ENCODE measurements around the gene PCDH1. TPM values are rescaled to one million over a fixed set of nuclear protein-coding genes. Genes with fewer than 3 reads are reported as not detected.
A peak's percentile ranks its signal among the peaks of the same experiment; 100 is the strongest.

Gene PCDH1
- polyA plus RNA-seq, 1 experiment: 0.12 TPM

DNA sequence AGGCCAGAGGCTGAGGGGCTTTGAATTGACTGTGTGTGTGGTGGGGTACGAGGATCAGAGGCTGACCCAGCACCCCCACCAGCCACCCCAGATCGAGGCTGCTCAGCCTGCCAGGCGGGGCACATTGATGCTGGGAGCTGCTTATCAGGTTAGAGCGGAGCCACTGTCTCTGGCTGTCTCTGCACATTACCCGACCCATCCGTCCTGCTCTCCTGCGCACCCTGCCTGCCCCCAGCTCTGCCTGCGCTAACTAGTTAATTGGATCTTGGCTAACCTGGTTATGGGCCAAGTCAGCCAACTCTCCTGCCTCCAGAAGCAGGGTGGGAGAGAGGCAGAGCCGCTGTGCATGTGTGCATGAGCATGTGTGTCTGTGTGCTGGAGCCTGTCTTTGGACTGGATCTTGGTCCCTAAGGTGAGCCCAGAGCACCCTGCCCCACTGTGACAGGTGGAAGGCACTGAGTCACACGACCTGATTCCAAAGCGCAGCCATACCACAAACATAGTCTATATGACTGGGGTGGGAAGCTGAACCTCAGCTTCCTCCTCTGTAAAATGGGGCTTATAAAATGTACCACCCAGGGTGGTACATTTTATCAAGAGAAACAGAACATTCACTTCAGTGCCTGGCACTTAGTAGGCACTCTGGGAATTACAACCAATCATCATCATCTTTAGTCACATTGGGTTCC, 39.7 kb downstream of the PCDH1 start:
- Histone ChIP-seq H3K4me3 (ENCODE audit: low read depth, low read length) (no peak overlapping the region), H3K27ac (ENCODE audit: low read depth, low read length) (no peak overlapping the region), H3K9me3 (ENCODE audit: control insufficient read depth, insufficient read depth, low read length) (no peaks in the 10 kb centered on the region), H3K27me3 (ENCODE audit: control insufficient read depth, insufficient read depth, low read length) (peaks cover 6% of the 10 kb centered on the region)
- CTCF ChIA-PET: interaction anchor here (1.3 kb wide), 1 partner anchor 40 kb away, joined by 3 read pairs; no protein-coding TSS in a partner anchor
- TF ChIP-seq, protein P1, sequence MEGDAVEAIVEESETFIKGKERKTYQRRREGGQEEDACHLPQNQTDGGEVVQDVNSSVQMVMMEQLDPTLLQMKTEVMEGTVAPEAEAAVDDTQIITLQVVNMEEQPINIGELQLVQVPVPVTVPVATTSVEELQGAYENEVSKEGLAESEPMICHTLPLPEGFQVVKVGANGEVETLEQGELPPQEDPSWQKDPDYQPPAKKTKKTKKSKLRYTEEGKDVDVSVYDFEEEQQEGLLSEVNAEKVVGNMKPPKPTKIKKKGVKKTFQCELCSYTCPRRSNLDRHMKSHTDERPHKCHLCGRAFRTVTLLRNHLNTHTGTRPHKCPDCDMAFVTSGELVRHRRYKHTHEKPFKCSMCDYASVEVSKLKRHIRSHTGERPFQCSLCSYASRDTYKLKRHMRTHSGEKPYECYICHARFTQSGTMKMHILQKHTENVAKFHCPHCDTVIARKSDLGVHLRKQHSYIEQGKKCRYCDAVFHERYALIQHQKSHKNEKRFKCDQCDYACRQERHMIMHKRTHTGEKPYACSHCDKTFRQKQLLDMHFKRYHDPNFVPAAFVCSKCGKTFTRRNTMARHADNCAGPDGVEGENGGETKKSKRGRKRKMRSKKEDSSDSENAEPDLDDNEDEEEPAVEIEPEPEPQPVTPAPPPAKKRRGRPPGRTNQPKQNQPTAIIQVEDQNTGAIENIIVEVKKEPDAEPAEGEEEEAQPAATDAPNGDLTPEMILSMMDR (IDR thresholded peaks at IDR 0.05; ENCODE audit: low read depth, low read length): no peak
- no peak for DNase-seq (ENCODE audit: low read depth, low spot score)
- POLR2A ChIA-PET: no interaction called here

DNA sequence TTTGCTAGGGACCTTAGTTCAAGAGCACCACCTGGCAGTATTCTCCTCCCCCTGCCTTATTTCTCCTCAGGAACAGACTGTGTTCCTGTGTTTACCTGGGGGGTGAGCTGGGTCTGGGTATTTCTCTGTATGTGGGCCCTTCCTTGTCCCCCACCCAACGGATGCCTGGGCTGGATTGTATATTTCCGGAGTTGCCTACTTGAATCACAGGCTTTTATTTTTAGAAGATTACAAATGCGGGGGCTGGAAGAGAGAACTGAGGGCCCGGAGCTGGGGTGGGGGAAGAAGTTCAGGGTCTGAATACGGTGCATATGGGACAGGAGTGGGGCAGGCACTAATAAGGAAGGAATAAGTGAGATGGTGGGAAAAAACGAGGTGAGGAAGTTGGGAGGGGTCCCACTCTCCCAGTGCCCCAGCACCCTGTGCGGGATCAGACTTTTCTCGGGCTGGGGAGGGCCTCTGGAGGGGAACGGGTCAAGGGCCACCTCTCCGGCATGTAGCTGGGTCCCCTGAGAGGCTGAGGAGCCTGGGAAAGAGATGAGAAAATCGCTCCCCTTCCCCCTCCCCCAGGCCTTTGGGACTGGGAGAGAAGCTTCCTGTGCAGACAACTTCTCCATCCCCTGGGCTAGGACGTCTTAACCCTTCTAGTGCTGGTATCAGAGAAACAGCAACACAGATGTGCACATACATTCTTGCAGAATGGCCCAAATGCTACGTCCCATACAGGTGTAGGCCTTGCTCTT, 42.1 kb downstream of the PCDH1 start:
- DNase-seq (ENCODE audit: low read depth, low spot score): no peak
- TF ChIP-seq, protein P1 (IDR thresholded peaks at IDR 0.05; ENCODE audit: low read depth, low read length): no peak
- Histone ChIP-seq H3K9me3 (ENCODE audit: control insufficient read depth, insufficient read depth, low read length) (no peaks in the 10 kb centered on the region), H3K27me3 (ENCODE audit: control insufficient read depth, insufficient read depth, low read length) (peaks cover 9% of the 10 kb centered on the region), H3K27ac (ENCODE audit: low read depth, low read length) (no peak overlapping the region), H3K4me3 (ENCODE audit: low read depth, low read length) (peak overlapping the region; percentile 27)
- ChIA-PET POLR2A (no interaction called here), CTCF (interaction anchor here (0.7 to 1.0 kb wide), 2 partner anchors 10 to 144 kb away, joined by 3 read pairs; no protein-coding TSS in a partner anchor)

DNA sequence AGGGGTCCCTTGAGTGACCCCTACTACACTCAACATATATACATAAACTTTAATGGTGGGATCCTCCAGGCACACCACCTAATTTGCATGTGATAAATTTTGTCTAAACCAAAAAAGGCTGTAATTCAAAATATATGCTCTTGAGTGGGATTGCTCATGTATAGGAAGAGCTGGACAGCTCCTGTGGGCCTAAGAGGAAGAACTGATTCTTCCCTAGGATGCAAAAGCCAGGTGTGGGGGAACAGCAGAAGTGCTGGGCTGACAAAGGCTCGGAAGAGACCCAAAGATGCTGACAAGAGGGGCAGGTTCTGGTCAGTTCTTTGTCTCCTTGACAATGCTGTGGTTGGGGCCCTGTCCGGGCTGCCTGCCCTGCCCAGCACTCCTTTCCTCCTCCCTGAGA, 43.9 kb downstream of the PCDH1 start:
- TF ChIP-seq, protein P1 (IDR thresholded peaks at IDR 0.05; ENCODE audit: low read depth, low read length): no peak
- H3K9me3 ChIP-seq (ENCODE audit: control insufficient read depth, insufficient read depth, low read length): no peaks in the 10 kb centered on the region
- H3K27me3 ChIP-seq (ENCODE audit: control insufficient read depth, insufficient read depth, low read length): peaks cover 9% of the 10 kb centered on the region
- ChIA-PET POLR2A (no interaction called here), CTCF (interaction anchor here (0.6 kb wide), 1 partner anchor 143 kb away, joined by 3 read pairs; no protein-coding TSS in a partner anchor)
- no peak overlapping the region for H3K4me3 ChIP-seq (ENCODE audit: low read depth, low read length)
- DNase-seq (ENCODE audit: low read depth, low spot score): no peak
- H3K27ac ChIP-seq (ENCODE audit: low read depth, low read length): no peak overlapping the region

DNA sequence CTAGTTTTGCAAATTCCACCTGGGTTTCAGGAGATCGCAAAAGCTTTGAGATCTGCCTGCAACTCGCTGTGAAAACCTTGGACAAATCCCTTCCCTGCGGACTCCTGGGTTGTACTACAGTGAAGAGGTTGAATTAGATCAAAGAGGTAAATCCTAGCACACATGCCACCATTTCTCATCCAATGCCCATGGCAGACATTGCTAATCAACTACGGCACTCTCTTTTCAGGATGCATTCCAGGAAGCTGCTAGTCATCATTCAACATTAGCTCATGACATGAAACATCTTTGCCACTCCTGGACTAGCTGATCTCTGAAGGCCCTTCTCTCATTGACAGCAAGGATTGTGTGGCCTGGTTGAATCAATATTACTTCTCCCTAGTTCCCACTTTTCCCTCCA, 46.1 kb downstream of the PCDH1 start:
- TF ChIP-seq, protein P1 (IDR thresholded peaks at IDR 0.05; ENCODE audit: low read depth, low read length): no peak
- ChIA-PET POLR2A (no interaction called here), CTCF (no interaction called here)
- H3K9me3 ChIP-seq (ENCODE audit: control insufficient read depth, insufficient read depth, low read length): no peaks in the 10 kb centered on the region
- H3K4me3 ChIP-seq (ENCODE audit: low read depth, low read length): no peak overlapping the region
- no peak for DNase-seq (ENCODE audit: low read depth, low spot score)
- H3K27ac ChIP-seq (ENCODE audit: low read depth, low read length): no peak overlapping the region
- H3K27me3 ChIP-seq (ENCODE audit: control insufficient read depth, insufficient read depth, low read length): peaks cover 18% of the 10 kb centered on the region

DNA sequence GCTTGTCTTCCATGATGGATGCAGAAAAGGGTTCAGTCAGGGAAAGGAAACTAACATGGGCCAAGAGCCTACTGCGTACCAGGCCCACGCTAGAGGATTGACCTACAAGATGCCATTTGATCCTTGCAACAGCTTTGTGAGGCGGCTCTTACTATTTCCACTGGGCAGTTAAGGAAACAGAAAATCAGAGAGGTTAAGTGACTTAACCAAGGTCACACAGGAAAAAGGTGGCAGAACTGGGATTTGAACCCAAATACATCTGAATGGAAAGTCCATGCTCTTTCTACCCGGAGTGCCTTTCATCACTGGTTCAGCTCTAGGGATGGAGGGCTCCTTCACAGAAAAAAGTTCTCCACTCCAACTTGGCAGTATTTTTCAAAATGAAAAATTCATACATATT, 50.0 kb downstream of the PCDH1 start:
- POLR2A ChIA-PET: no interaction called here
- H3K27me3 ChIP-seq (ENCODE audit: control insufficient read depth, insufficient read depth, low read length): peaks cover 40% of the 10 kb centered on the region

More for the DNA sequence above, 50.0 kb downstream of the PCDH1 start:
- Histone ChIP-seq H3K27ac (ENCODE audit: low read depth, low read length) (no peak overlapping the region), H3K4me3 (ENCODE audit: low read depth, low read length) (no peak overlapping the region), H3K9me3 (ENCODE audit: control insufficient read depth, insufficient read depth, low read length) (no peaks in the 10 kb centered on the region)
- DNase-seq (ENCODE audit: low read depth, low spot score): no peak
- CTCF ChIA-PET: interaction anchor here (1.8 kb wide), 1 partner anchor 136 kb away, joined by 6 read pairs; no protein-coding TSS in a partner anchor
- TF ChIP-seq, protein P1 (IDR thresholded peaks at IDR 0.05; ENCODE audit: low read depth, low read length): no peak

Data from AG04450 (cell line).